GM19372 (cell line): ENCODE results near the gene IYD.
"Not testable (repeated sequence)": the region's sequence is repeated elsewhere in the genome, so short reads cannot be mapped to it uniquely, and the experiment has no call there.

Experiments
- ATAC-seq: cut with Tn5 transposase; IDR thresholded peaks from one replicate; pipeline ENCODE4 v1.9.1; 2021; ENCODE audit warnings: mild to moderate bottlenecking, low read depth, moderate library complexity; ENCODE audit not compliant: unreplicated experiment

The IYD gene

GRCh38 chr6:150426198-150426597 lies 57.4 kb downstream of the IYD start:
- ATAC-seq: no peak

DNA sequence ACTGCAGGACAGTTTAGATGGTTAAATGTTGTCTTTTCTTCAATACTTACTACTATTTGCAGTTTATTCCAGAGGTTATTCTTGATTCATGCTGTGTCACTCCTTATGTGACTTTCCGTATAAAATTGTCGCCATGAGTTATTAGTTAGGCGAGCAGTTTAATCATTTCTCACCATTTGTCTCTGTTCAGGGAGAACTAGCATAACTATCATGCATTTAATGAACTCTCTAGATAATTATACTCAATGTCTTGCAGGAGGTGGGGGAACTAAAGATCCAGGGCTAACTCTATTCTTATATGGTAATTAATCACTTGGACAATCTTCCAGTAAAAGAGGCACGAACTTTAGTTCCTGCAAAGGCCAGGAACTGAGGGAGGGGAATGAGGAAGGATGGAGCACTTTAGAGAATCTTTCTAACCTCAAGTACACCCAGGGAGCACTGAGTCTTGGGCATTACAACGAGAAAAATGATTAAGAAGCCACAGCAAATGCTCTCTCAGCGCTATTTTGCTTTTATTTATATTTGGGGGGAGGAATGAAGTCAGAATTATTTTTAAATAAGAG lies 58.3 kb downstream of the IYD start:
- no peak for ATAC-seq

GRCh38 chr6:150427843-150428242 lies 59.0 kb downstream of the IYD start:
- no peak for ATAC-seq

DNA sequence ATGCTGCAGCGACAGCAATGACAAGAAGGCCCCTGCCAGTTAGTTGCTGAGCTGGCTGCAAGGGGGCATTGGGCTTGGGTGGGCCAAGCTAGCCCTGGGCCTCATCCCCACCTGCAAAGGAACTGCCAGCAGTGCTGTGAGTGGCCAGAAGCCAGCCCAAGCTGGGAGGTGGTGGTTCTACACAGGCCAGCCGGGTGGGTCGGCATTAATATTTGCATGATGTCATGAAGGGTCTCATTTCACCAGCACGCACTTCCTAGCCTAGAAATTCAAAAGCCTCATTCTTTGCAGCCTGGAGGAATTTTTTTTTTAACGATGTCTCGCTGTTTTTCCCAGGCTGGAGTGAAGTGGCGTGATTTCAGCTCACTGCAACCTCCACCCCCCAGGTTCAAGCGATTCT lies 62.0 kb downstream of the IYD start:
- ATAC-seq: no peak

GRCh38 chr6:150435360-150435759 lies 66.5 kb downstream of the IYD start:
- no peak for ATAC-seq

DNA sequence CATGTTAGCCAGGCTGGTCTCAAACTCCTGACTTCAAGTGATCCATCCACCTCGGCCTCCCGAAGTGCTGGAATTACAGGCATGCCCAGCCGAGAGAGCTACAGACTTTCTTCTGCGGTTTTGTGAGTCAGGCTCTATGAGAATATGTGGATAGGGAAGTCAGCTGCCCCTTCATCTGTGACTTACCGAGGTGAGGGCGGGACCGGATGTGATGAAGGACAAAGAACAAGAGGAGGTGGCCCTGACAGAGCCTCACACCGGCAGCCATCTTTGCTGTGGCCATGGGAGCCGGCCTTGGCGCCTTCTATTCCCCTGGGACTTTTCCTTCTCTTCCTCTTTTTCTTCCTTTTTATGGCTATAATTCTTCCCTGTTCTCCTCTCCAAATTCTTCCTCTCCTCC lies 67.0 kb downstream of the IYD start:
- ATAC-seq: no peak

DNA sequence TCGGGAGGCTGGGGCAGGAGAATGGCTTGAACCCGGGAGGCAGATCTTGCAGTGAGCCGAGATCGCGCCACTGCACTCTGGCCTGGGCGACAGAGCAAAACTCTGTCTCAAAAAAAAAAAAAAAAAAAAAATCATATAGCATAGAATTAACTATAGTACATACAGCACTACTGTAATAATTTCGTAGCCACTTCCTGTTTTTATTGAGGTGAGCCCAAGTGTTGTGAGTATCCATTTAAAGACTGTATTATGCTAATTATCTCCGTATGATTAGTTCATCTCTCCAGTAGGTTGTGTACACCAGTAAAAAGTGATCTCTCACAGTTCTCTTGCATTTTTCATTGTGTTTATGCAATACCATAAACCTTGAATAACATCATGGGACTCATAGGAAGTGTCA lies 70.6 kb downstream of the IYD start:
- ATAC-seq: no peak

- no peak for ATAC-seq
These were observed 74.8 kb downstream of the IYD start for GRCh38 chr6:150443621-150444020.

GRCh38 chr6:150444308-150444707 lies 75.5 kb downstream of the IYD start:
- no peak for ATAC-seq

DNA sequence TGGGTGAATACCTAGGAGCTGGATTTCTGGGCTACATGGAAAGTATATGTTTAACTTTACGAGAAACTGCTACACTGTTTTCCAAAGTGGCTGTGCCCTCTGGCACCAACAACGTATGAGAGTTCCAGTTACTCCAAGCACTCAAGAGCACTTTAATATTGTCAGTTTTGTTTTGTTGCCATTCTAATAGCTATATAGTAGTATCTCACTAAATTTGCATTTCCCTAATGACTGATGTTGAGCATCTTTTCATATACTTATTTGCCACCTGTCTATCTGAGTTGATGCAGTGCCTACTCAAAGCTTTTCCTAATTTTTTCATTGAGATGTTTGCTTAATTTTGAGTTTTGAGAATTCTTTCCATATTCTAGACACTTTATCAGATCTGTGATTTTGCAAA lies 76.7 kb downstream of the IYD start:
- no peak for ATAC-seq

- ATAC-seq: no peak
These were observed 79.4 kb downstream of the IYD start for GRCh38 chr6:150448221-150448620.

DNA sequence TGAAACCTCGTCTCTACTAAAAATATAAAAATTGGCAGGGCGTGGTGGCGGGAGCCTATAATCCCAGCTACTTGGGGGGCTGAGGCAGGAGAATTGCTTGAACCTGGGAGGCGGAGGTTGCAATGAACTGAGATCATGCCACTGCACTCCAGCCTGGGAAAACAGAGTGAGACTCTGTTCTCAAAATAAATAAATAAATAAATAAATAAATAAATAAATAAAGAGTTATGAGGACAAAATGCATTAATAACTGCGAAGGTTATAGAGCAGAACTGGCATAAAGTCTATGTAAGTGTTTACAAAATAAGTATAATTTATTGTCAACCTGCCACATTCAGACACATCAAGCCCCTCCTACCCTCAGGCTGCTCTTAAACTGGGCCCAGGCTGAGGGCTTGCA lies 80.2 kb downstream of the IYD start:
- ATAC-seq: not testable (repeated sequence)

DNA sequence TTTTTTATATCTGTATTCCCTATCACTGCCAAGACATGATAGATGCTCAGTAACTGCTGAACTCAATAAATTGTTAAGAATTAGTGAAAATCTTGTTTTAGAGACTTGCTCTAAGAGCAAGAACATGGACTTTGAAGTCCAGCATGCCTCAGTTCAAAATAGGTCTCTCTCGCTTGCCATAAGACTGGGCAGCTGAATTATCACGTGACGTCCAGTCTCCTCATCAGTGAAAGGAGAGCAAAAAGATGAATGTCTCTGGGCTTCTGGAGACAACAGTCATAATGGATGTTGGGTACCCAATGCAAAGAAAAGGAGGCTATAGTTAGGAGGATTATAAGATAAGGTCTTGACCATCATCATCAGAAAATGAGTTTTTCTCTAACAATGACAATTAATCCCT lies 82.1 kb downstream of the IYD start:
- ATAC-seq: no peak

GRCh38 chr6:150451807-150452427 lies 83.1 kb downstream of the IYD start:
- ATAC-seq: no peak

DNA sequence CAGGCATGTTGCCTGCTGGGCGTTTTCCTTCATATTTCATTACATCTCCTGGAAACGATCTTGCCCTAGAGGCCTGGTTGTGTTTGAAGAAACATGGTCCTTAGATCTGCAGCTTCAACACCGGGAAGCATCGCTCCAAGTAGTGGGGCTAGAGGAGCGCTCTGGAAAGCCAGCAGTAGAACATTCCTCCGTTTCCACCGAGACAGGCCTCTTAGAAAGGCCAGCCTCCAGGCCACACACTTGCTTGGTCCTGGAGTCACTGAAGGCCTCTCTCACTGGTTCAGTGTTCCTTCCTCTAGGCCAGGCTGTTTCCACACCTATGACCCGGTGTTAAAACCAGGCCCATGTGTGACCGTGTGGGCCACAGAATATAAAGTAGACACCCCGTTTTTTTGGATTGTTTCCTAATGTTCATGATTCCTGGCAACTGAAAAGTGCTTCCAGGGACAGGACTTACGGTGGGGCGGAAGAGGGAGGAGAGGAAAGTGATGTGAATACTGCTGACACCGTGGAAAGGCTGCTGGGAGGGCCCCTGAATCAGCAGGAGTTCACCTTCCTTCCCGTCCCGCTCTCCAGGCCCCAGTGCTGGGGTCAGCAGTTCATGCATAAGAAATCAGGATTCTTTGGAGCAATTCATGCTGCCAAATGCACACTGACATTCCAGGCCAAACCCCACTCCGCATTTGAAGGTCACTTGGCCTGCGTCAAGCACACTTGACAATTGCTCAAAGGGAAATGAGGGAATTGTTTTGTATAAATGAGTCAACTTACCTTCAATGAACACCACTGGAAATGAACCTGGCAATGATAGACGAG lies 83.8 kb downstream of the IYD start:
- ATAC-seq: no peak

- ATAC-seq: no peak
These were observed 84.5 kb downstream of the IYD start for GRCh38 chr6:150453357-150453756.
